HepG2 (cell line): ENCODE data around the gene STK32C. TPM values are rescaled to one million over a fixed set of nuclear protein-coding genes. Genes with fewer than 3 reads are reported as not detected.

Experiments
- ATAC-seq: fragments of 200-7000 bp; cut with Tn5 transposase; 3 replicates; pipeline ENCODE4 v1.9.1; 2020; ENCODE audit warnings: mild to moderate bottlenecking, moderate library complexity
- BruUV-seq: library from RNA; stranded (reverse); fragments of 400-500 nt; replicated peaks from 2 replicates; lab custom pipeline; 2021; lab: Mats Ljungman, UMichigan
- CTCF ChIA-PET: fragments of 300-600 bp; formaldehyde crosslinking; extraction: SDS; loops from one replicate; lab custom pipeline; 2021; ENCODE audit warnings: low total read pairs, inconsistent platforms, low intra/inter-chr PET ratio; lab: Yijun Ruan, JAX
- POLR2A ChIA-PET: fragments of 350-600 bp; sonication (Branson Sonifier 250); formaldehyde crosslinking; loops from one replicate; lab custom pipeline; 2020; ENCODE audit warnings: antibody characterized with exemption, inconsistent platforms; lab: Yijun Ruan, JAX
- DNase-seq: peaks from one replicate; pipeline ENCODE4 v3.0.0-alpha.2; 2015; ENCODE audit warnings: low spot score
- FAIRE-seq: peaks from 3 replicates; lab custom pipeline; 2011; peaks lifted over from hg19 to GRCh38; lab: Jason Lieb, UNC
- H2AFZ ChIP-seq: one replicate; pipeline ENCODE4 v1.6.1; 2011; ENCODE audit warnings: low read length, inconsistent platforms
- H3K27ac ChIP-seq: fragments of 300-600 bp; 3 replicates; pipeline ENCODE4 v1.8.0; 2011; ENCODE audit warnings: mixed run types, mild to moderate bottlenecking, mixed read lengths, low read length, inconsistent platforms; ENCODE audit not compliant: insufficient read depth; ENCODE audit errors: extremely low read length
- H3K27me3 ChIP-seq, 2 experiments: fragments of 200-600 bp in 1 of 2; 2 replicates in 1 of 2; 3 replicates in 1 of 2; pipeline versions ENCODE4 v1.6.0 to v1.8.0; 2011; ENCODE audit warnings: low read length in 2 of 2, mild to moderate bottlenecking in 2 of 2, moderate library complexity in 2 of 2, inconsistent platforms in 1 of 2; ENCODE audit not compliant: insufficient read depth in 2 of 2, control insufficient read depth in 1 of 2
- H3K36me3 ChIP-seq, 2 experiments: fragments of 200-600 bp in 1 of 2; replicated peaks in 1 of 2; 2 replicates in 1 of 2; 3 replicates in 1 of 2; pipeline versions ENCODE4 v1.5.1 to v1.8.0; 2011; ENCODE audit warnings: low read length in 2 of 2, inconsistent platforms in 1 of 2; ENCODE audit not compliant: insufficient read depth in 2 of 2, control insufficient read depth in 1 of 2
- H3K4me1 ChIP-seq: 2 replicates; pipeline ENCODE4 v1.5.1; 2012; ENCODE audit warnings: low read length, inconsistent platforms; ENCODE audit not compliant: insufficient read depth
- H3K4me2 ChIP-seq: 2 replicates; pipeline ENCODE4 v1.6.0; 2011; ENCODE audit warnings: low read depth, low read length, inconsistent platforms
- H3K4me3 ChIP-seq, 3 experiments: fragments of 200-600 bp in 1 of 3; sonication (generic), shearing (Covaris generic) in 1 of 3; replicated peaks in 1 of 3; 2 replicates each; pipeline ENCODE4 v1.5.1; 2011 to 2016; ENCODE audit warnings: low read length in 3 of 3, inconsistent platforms in 2 of 3, low read depth in 2 of 3, mild to moderate bottlenecking in 2 of 3, control low read depth in 1 of 3, mixed read lengths in 1 of 3; ENCODE audit not compliant: insufficient read depth in 1 of 3
- H3K79me2 ChIP-seq: one replicate; pipeline ENCODE4 v1.6.1; 2011; ENCODE audit warnings: low read length, inconsistent platforms; ENCODE audit not compliant: insufficient read depth
- H3K9ac ChIP-seq: 2 replicates; pipeline ENCODE4 v1.6.0; 2011; ENCODE audit warnings: mild to moderate bottlenecking, low read depth, low read length, inconsistent platforms; ENCODE audit not compliant: insufficient read depth
- H3K9me3 ChIP-seq: 2 replicates; pipeline ENCODE4 v1.5.1; 2012; ENCODE audit warnings: mild to moderate bottlenecking, low read length
- H4K20me1 ChIP-seq: 2 replicates; pipeline ENCODE4 v1.6.0; 2011; ENCODE audit warnings: inconsistent platforms, mild to moderate bottlenecking, low read length, moderate library complexity; ENCODE audit not compliant: insufficient read depth
- AGO1 ChIP-seq: fragments of 200-400 bp; formaldehyde crosslinking; IDR thresholded peaks from 2 replicates; pipeline ENCODE4 v1.6.1; 2017; ENCODE audit warnings: mild to moderate bottlenecking, low read depth, low read length, moderate library complexity; ENCODE audit not compliant: poor library complexity, severe bottlenecking
- CC2D1A ChIP-seq: sonication (generic); formaldehyde crosslinking; IDR thresholded peaks from 2 replicates; pipeline ENCODE4 v1.8.1; 2023; ENCODE audit warnings: mild to moderate bottlenecking, missing genetic modification reagents
- CREM ChIP-seq, 2 experiments: sonication (generic) in 1 of 2; formaldehyde crosslinking in 1 of 2; IDR thresholded peaks; 2 replicates each; pipeline versions ENCODE4 v1.4.0 to v1.6.1; 2016 to 2020; ENCODE audit warnings: antibody characterized with exemption in 1 of 2, mild to moderate bottlenecking in 1 of 2, missing genetic modification reagents in 1 of 2
- DR1 ChIP-seq: sonication (generic); formaldehyde crosslinking; IDR thresholded peaks from 2 replicates; pipeline ENCODE4 v1.8.0; 2021; ENCODE audit warnings: mild to moderate bottlenecking, missing genetic modification reagents, inconsistent platforms
- HNF1A ChIP-seq, 2 experiments: sonication (generic) in 1 of 2; formaldehyde crosslinking in 1 of 2; IDR thresholded peaks; 2 replicates each; pipeline versions ENCODE4 v1.4.0 to v1.6.1; 2016 to 2020; ENCODE audit warnings: borderline replicate concordance in 1 of 2, low read depth in 1 of 2, mild to moderate bottlenecking in 1 of 2, missing genetic modification reagents in 1 of 2
- HOXA5 ChIP-seq: sonication (generic); formaldehyde crosslinking; IDR thresholded peaks from 2 replicates; pipeline ENCODE4 v1.4.0; 2020; ENCODE audit warnings: missing genetic modification reagents
- IRX3 ChIP-seq: sonication (generic); formaldehyde crosslinking; IDR thresholded peaks from 2 replicates; pipeline ENCODE4 v1.8.1; 2023; ENCODE audit warnings: mild to moderate bottlenecking, low read depth, missing genetic modification reagents, borderline replicate concordance
- KAT8 ChIP-seq: IDR thresholded peaks from 2 replicates; pipeline ENCODE4 v1.6.1; 2016; ENCODE audit warnings: missing genetic modification reagents, missing compliant biosample characterization
- KLF9 ChIP-seq: IDR thresholded peaks from 2 replicates; pipeline ENCODE4 v1.6.1; 2016; ENCODE audit warnings: low read depth
- MEIS2 ChIP-seq: sonication (generic); formaldehyde crosslinking; IDR thresholded peaks from 2 replicates; pipeline ENCODE4 v1.9.0; 2021; ENCODE audit warnings: mild to moderate bottlenecking, missing genetic modification reagents
- POLR2A ChIP-seq, 2 experiments: IDR thresholded peaks; 2 replicates each; pipeline ENCODE4 v1.6.1; 2011; ENCODE audit warnings: low read depth in 2 of 2, low read length in 2 of 2, mild to moderate bottlenecking in 1 of 2, moderate library complexity in 1 of 2; ENCODE audit not compliant: insufficient read depth in 1 of 2
- REL ChIP-seq: sonication (generic); formaldehyde crosslinking; conservative IDR thresholded peaks from 2 replicates; pipeline ENCODE4 v1.8.0; 2022; ENCODE audit warnings: mild to moderate bottlenecking, missing genetic modification reagents, moderate library complexity
- SIN3A ChIP-seq: IDR thresholded peaks from 2 replicates; pipeline ENCODE4 v1.6.1; 2011; ENCODE audit warnings: low read depth, mild to moderate bottlenecking, control low read depth, low read length, borderline replicate concordance
- ZNF207 ChIP-seq: fragments of 450-650 bp; IDR thresholded peaks from 2 replicates; pipeline ENCODE4 v1.6.1; 2016; ENCODE audit warnings: antibody characterized with exemption, borderline replicate concordance
- ZSCAN20 ChIP-seq: sonication (generic); formaldehyde crosslinking; IDR thresholded peaks from 2 replicates; pipeline ENCODE4 v1.4.0; 2020; ENCODE audit warnings: missing genetic modification reagents, mild to moderate bottlenecking, borderline replicate concordance
- WGBS: methylation state at CpG from one replicate; pipeline ENCODE4 v1.1.6; 2017; ENCODE audit warnings: low lambda C conversion rate; 5-methylcytosine and 5-hydroxymethylcytosine counted together
- in situ Hi-C: cut with HindIII; loops from 2 replicates; pipeline ENCODE4 v1.10.0; 2017; ENCODE audit warnings: low pct_unique_long_range_greater_than_20kb; ENCODE audit not compliant: extremely low pct_ligation_motif_present
- intact Hi-C: fragments of 100-400 bp; cut with micrococcal nuclease; formaldehyde crosslinking; loops from one replicate; pipeline ENCODE4 v1.10.0; 2022; ENCODE audit not compliant: unreplicated experiment
- polyA plus RNA-seq, 8 experiments: library from polyadenylated mRNA; depleted of rRNA in 3 of 8; stranded (reverse) in 7 of 8; unstranded in 1 of 8; fragments of >200 nt; fragmentation: Illumina TruSeq in 4 of 8; extraction: Trizol in 4 of 8; gene quantifications; 2 replicates each; pipeline versions ENCODE4 v1.2.1 to v1.2.3, GENCODE V29; 2011 to 2016; ENCODE audit warnings: low read depth in 4 of 8, missing spikeins in 1 of 8, mixed read lengths in 1 of 8; ENCODE audit not compliant: insufficient read depth in 1 of 8
- total RNA-seq, 5 experiments: library from RNA; depleted of rRNA; stranded (reverse); fragments of >200 nt; fragmentation: Illumina TruSeq; extraction: Trizol; gene quantifications; 2 replicates each; pipeline ENCODE4 v1.2.3, GENCODE V29; 2016; ENCODE audit warnings: low read depth in 1 of 5
- TF ChIP-seq, protein P1 (sequence below): sonication (generic); formaldehyde crosslinking; IDR thresholded peaks from 2 replicates; pipeline ENCODE4 v1.5.0; 2020; ENCODE audit warnings: mild to moderate bottlenecking, missing genetic modification reagents, moderate library complexity
- TF ChIP-seq, protein P2 (sequence below): sonication (generic); formaldehyde crosslinking; IDR thresholded peaks from 2 replicates; pipeline ENCODE4 v1.4.0; 2020; ENCODE audit warnings: mild to moderate bottlenecking, low read depth, missing genetic modification reagents

STK32C gene
- total and polyA plus RNA-seq, 2 of the 13 experiments (the other 11 are each of a cell fraction or from before 2014, with no cell fraction given): 10.9 to 19.4 TPM

- Histone ChIP-seq H3K4me1 (peaks cover 9% of the 10 kb centered on the region), H4K20me1 (no peaks in the 10 kb centered on the region; the same call in 1 of the 2 replicates), H3K4me3 (no peak overlapping the region), H3K36me3 (no peaks in the 10 kb centered on the region), H3K27me3 (no peaks in the 10 kb centered on the region; a peak in 1 of 5 replicates), H3K79me2 (no peaks in the 10 kb centered on the region), H3K27ac (no peak overlapping the region), H2AFZ (no peak overlapping the region), H3K9me3 (no peaks in the 10 kb centered on the region), H3K9ac (no peak overlapping the region), H3K4me2 (no peak overlapping the region)
- DNase-seq: no peak
- CTCF ChIA-PET: no interaction called here
- 88% methylated on average over 21 of the region's 26 CpGs for WGBS
- in situ Hi-C loops (no loop called here), intact Hi-C loops (no loop called here)
- no peak for FAIRE-seq
- POLR2A ChIA-PET: no interaction called here
- ATAC-seq: no peak
- no TSS peak for BruUV-seq
- TF ChIP-seq KLF9 (CRISPR knock-in tag): no peak
- TF ChIP-seq CREM (IDR thresholded peaks at IDR 0.05): no peak
- no peak for TF ChIP-seq CREM (CRISPR knock-in tag; IDR thresholded peaks at IDR 0.05)
- no peak for TF ChIP-seq MEIS2 (CRISPR knock-in tag)
- TF ChIP-seq CC2D1A (CRISPR knock-in tag): no peak
- TF ChIP-seq REL (CRISPR knock-in tag): no peak
- TF ChIP-seq SIN3A: no peak
- no peak for TF ChIP-seq KAT8 (CRISPR knock-in tag)
- TF ChIP-seq AGO1: no peak
- no peak for TF ChIP-seq POLR2A (IDR thresholded peaks at IDR 0.05; ENCODE audit: insufficient read depth in 1 of 2, low read depth in 2 of 2, low read length in 2 of 2)
- TF ChIP-seq ZNF207: no peak
- TF ChIP-seq HNF1A (IDR thresholded peaks at IDR 0.05; ENCODE audit: low read depth): no peak
- no peak for TF ChIP-seq HNF1A (CRISPR knock-in tag; IDR thresholded peaks at IDR 0.05; ENCODE audit: borderline replicate concordance)
- TF ChIP-seq, protein P1, sequence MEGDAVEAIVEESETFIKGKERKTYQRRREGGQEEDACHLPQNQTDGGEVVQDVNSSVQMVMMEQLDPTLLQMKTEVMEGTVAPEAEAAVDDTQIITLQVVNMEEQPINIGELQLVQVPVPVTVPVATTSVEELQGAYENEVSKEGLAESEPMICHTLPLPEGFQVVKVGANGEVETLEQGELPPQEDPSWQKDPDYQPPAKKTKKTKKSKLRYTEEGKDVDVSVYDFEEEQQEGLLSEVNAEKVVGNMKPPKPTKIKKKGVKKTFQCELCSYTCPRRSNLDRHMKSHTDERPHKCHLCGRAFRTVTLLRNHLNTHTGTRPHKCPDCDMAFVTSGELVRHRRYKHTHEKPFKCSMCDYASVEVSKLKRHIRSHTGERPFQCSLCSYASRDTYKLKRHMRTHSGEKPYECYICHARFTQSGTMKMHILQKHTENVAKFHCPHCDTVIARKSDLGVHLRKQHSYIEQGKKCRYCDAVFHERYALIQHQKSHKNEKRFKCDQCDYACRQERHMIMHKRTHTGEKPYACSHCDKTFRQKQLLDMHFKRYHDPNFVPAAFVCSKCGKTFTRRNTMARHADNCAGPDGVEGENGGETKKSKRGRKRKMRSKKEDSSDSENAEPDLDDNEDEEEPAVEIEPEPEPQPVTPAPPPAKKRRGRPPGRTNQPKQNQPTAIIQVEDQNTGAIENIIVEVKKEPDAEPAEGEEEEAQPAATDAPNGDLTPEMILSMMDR (CRISPR knock-in tag): no peak
- TF ChIP-seq HOXA5 (CRISPR knock-in tag): no peak
- TF ChIP-seq ZSCAN20 (CRISPR knock-in tag): no peak
- TF ChIP-seq DR1: no peak
- TF ChIP-seq IRX3 (CRISPR knock-in tag): no peak
- TF ChIP-seq, protein P2, sequence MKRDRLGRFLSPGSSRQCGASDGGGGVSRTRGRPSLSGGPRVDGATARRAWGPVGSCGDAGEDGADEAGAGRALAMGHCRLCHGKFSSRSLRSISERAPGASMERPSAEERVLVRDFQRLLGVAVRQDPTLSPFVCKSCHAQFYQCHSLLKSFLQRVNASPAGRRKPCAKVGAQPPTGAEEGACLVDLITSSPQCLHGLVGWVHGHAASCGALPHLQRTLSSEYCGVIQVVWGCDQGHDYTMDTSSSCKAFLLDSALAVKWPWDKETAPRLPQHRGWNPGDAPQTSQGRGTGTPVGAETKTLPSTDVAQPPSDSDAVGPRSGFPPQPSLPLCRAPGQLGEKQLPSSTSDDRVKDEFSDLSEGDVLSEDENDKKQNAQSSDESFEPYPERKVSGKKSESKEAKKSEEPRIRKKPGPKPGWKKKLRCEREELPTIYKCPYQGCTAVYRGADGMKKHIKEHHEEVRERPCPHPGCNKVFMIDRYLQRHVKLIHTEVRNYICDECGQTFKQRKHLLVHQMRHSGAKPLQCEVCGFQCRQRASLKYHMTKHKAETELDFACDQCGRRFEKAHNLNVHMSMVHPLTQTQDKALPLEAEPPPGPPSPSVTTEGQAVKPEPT (CRISPR knock-in tag): no peak
These were observed 32.1 kb downstream of the STK32C start for GRCh38 chr10:132275426-132276178.
